HG03196 (cell line): Measurements from ENCODE around the gene OR7E24.
"Not testable (repeated sequence)": the region's sequence is repeated elsewhere in the genome, so short reads cannot be mapped to it uniquely, and the experiment has no call there.

Source experiments
- ATAC-seq: cut with Tn5 transposase; IDR thresholded peaks from one replicate; pipeline ENCODE4 v1.9.1; 2021; ENCODE audit not compliant: unreplicated experiment

Gene OR7E24

GRCh38 chr19:9250630-9251029, at the start of gene OR7E24:
Gene OR7E24, plus strand, starts transcription at chr19:9250930. Its CDS starts 114 bp downstream, at chr19:9251044.
- no peak for ATAC-seq

- ATAC-seq = no peak
These were observed 45.1 kb upstream of the OR7E24 start for GRCh38 chr19:9205501-9206113.

DNA sequence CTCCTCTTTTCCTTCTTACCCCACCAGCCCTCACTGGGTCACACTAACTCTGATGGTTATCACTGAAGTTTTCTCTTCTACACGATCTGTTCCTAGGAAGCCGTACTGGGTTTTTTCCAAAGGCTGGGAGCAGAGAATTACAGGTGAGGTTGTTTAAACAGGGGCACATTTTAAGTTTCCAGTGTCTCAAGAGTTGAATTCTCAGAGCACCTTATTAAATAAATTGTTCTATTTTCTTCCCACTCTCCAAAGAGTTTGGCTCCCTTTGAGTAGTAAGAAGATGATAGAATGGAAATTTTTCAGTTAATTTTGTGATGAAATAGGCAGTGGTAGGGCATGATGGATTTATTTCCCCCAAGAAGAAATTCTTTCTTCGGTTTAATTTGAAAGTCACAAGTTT, 31.2 kb upstream of the OR7E24 start, which contains the start of gene OR7D4:
Gene OR7D4, minus strand, starts transcription at position 101 of the 400 bp plus-strand sequence. CDS start 4,752 bp downstream, outside the sequence.
- ATAC-seq = no peak

- ATAC-seq = no peak
These were observed 506 bp downstream of the OR7E24 start for GRCh38 chr19:9251236-9251635.

DNA sequence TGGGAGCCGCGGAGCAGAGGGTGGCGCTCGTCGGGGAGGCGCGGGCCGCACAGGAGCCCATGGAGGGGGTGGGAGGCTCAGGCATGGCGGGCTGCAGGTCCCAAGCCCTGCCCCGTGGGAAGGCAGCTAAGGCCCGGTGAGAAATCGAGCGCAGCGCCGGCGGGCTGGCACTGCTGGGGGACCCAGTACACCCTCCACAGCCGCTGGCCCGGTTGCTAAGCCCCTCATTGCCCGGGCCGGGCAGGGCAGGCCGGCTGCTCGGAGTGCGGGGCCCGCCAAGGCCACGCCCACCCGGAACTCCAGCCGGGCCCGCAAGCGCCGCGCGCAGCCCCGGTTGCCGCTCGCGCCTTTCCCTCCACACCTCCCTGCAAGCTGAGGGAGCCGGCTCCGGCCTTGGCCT, 32.8 kb downstream of the OR7E24 start:
- ATAC-seq = not testable (repeated sequence)

- ATAC-seq = no peak
These were observed 38.6 kb downstream of the OR7E24 start for GRCh38 chr19:9289231-9289884.

- ATAC-seq = no peak
These were observed 44.7 kb downstream of the OR7E24 start for GRCh38 chr19:9295411-9295849.

DNA sequence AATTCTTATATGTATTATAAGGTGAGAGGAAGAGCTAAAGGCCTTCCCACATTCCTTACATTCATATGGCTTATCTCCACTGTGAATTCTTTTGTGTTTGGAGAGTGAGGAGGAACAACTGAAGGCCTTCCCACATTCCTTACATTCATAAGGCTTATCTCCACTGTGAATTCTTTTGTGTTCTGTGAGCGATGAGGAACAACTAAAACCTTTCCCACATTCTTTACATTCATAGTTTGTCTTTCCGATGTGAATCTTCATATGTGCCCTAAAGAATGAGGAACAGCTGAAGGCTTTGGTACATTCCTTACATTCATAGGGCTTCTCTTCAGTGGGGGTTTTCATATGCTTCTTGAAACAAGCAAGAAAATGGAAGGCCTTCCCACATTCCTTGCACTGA, 45.6 kb downstream of the OR7E24 start:
- ATAC-seq = no peak
